Retinal pigment epithelial cell (primary cell): ENCODE data around the gene SYTL1.

Experiments used
- DNase-seq: peaks from one replicate; pipeline ENCODE4 v3.0.0-alpha.2; 2010; ENCODE audit warnings: low read depth
- H3K4me3 ChIP-seq: 2 replicates; pipeline ENCODE4 v1.5.1; 2011; ENCODE audit warnings: mild to moderate bottlenecking, low read length, control low read depth, moderate library complexity
- CTCF ChIP-seq: conservative IDR thresholded peaks from 2 replicates; pipeline ENCODE4 v1.5.1; 2011; ENCODE audit warnings: low read depth, low read length, control low read depth, inconsistent platforms

The SYTL1 gene

GRCh38 chr1:27306071-27306470 lies 35.8 kb upstream of the SYTL1 start:
- no peak for DNase-seq
- no peak for TF ChIP-seq CTCF
- no peak overlapping the region for H3K4me3 ChIP-seq

GRCh38 chr1:27306892-27307761 lies 34.7 kb upstream of the SYTL1 start:
- peak; percentile 38 for TF ChIP-seq CTCF
- DNase-seq: no peak
- H3K4me3 ChIP-seq: no peak overlapping the region

- no peak for TF ChIP-seq CTCF
- DNase-seq: no peak
- no peak overlapping the region for H3K4me3 ChIP-seq
Measured at GRCh38 chr1:27307874-27308598, 33.8 kb upstream of the SYTL1 start.

- TF ChIP-seq CTCF: no peak
- no peak for DNase-seq
- H3K4me3 ChIP-seq: no peak overlapping the region
Measured at GRCh38 chr1:27314169-27314568, 27.7 kb upstream of the SYTL1 start.

GRCh38 chr1:27314737-27315136 lies 27.1 kb upstream of the SYTL1 start:
- H3K4me3 ChIP-seq: no peak overlapping the region
- TF ChIP-seq CTCF: no peak
- DNase-seq: no peak

GRCh38 chr1:27316860-27317259 lies 25.0 kb upstream of the SYTL1 start:
- no peak for TF ChIP-seq CTCF
- H3K4me3 ChIP-seq: no peak overlapping the region
- DNase-seq: no peak
